K562 (cell line): ENCODE data around the gene SP6. TPM values are rescaled to one million over a fixed set of nuclear protein-coding genes. Genes with fewer than 3 reads are reported as not detected.

ENCODE experiments used
- CCAR2 ChIP-seq: fragments of 200-400 bp; formaldehyde crosslinking; IDR thresholded peaks from 2 replicates; pipeline ENCODE4 v1.6.1; 2017; ENCODE audit warnings: mild to moderate bottlenecking, low read depth, low read length
- FOXP1 ChIP-seq: sonication (generic); formaldehyde crosslinking; IDR thresholded peaks from 2 replicates; pipeline ENCODE4 v1.8.0; 2022; ENCODE audit warnings: mild to moderate bottlenecking, missing genetic modification reagents
- GABPA ChIP-seq: fragments of 200-800 bp; sonication (Bioruptor generic); conservative IDR thresholded peaks from 2 replicates; pipeline ENCODE4 v1.6.1; 2016; ENCODE audit warnings: low read depth, missing genetic modification characterization, missing compliant biosample characterization
- KDM4B ChIP-seq, 2 experiments: fragments of 450-650 bp in 1 of 2; sonication (generic) in 1 of 2; IDR thresholded peaks; 2 replicates each; pipeline ENCODE4 v1.6.1; 2016 to 2017; ENCODE audit warnings: borderline replicate concordance in 2 of 2, antibody characterized with exemption in 1 of 2, low read depth in 1 of 2, mild to moderate bottlenecking in 1 of 2
- MAFK ChIP-seq: IDR thresholded peaks from 2 replicates; pipeline ENCODE4 v1.6.1; 2011; ENCODE audit warnings: low read length, improper control_type of control experiment
- NCOA4 ChIP-seq: fragments of 450-650 bp; IDR thresholded peaks from 2 replicates; pipeline ENCODE4 v1.6.1; 2018; ENCODE audit warnings: mild to moderate bottlenecking; ENCODE audit not compliant: partially characterized antibody
- NR2C2 ChIP-seq, 2 experiments: fragments of 200-800 bp in 1 of 2; sonication (Bioruptor generic) in 1 of 2; sonication (generic) in 1 of 2; formaldehyde crosslinking in 1 of 2; IDR thresholded peaks; 2 replicates each; pipeline versions ENCODE4 v1.6.1 to v1.8.0; 2016 to 2022; ENCODE audit warnings: mild to moderate bottlenecking in 1 of 2, missing compliant biosample characterization in 1 of 2, missing genetic modification characterization in 1 of 2, missing genetic modification reagents in 1 of 2
- OTX1 ChIP-seq: fragments of 450-650 bp; formaldehyde crosslinking; IDR thresholded peaks from 2 replicates; pipeline ENCODE4 v1.4.0; 2022; ENCODE audit warnings: mild to moderate bottlenecking
- PRPF4 ChIP-seq: fragments of 200-400 bp; formaldehyde crosslinking; IDR thresholded peaks from one replicate; pipeline ENCODE4 v1.6.1; 2017; ENCODE audit warnings: low read length, low read depth, mild to moderate bottlenecking; ENCODE audit not compliant: insufficient read depth, poor library complexity, severe bottlenecking
- STAG1 ChIP-seq: sonication (generic); formaldehyde crosslinking; IDR thresholded peaks from 2 replicates; pipeline ENCODE4 v1.5.0; 2020; ENCODE audit warnings: missing genetic modification reagents, borderline replicate concordance
- TEAD4 ChIP-seq, 2 experiments: sonication (generic) in 1 of 2; formaldehyde crosslinking in 1 of 2; IDR thresholded peaks; 2 replicates each; pipeline versions ENCODE4 v1.6.1 to v1.8.0; 2012 to 2022; ENCODE audit warnings: borderline replicate concordance in 1 of 2, inconsistent platforms in 1 of 2, low read length in 1 of 2, mild to moderate bottlenecking in 1 of 2, missing genetic modification reagents in 1 of 2
- polyA plus RNA-seq, 8 experiments: library from polyadenylated mRNA; depleted of rRNA in 4 of 8; stranded (reverse) in 5 of 8; unstranded in 3 of 8; fragments of >200 nt; fragmentation: Nextera tagmentation in 2 of 8; fragmentation: Illumina TruSeq in 1 of 8; extraction: Ambion mirVana in 2 of 8; extraction: Trizol in 1 of 8; gene quantifications; 2 replicates each; pipeline versions ENCODE4 v1.2.1 to v1.2.3, GENCODE V29; 2011 to 2014; ENCODE audit warnings: inconsistent platforms in 1 of 8, missing spikeins in 1 of 8
- total RNA-seq, 7 experiments: library from RNA; depleted of rRNA in 6 of 7; stranded (reverse); fragments of >200 nt in 6 of 7; fragmentation: Illumina TruSeq in 2 of 7; extraction: Trizol in 2 of 7; gene quantifications; 2 replicates each; pipeline versions ENCODE4 v1.2.1 to v1.2.3, GENCODE V29; 2011 to 2021; ENCODE audit warnings: low replicate concordance in 1 of 7
- TF ChIP-seq, protein P1 (sequence below): fragments of 450-650 bp; conservative IDR thresholded peaks from 2 replicates; pipeline ENCODE4 v1.6.1; 2016; ENCODE audit warnings: missing genetic modification characterization, low read depth, mild to moderate bottlenecking, missing compliant biosample characterization, moderate library complexity
- TF ChIP-seq, protein P2 (sequence below): fragments of 200-800 bp; sonication (Bioruptor generic); IDR thresholded peaks from 2 replicates; pipeline ENCODE4 v1.6.1; 2017; ENCODE audit warnings: missing genetic modification characterization, missing compliant biosample characterization
- TF ChIP-seq, protein P3 (sequence below): sonication (generic); formaldehyde crosslinking; IDR thresholded peaks from 2 replicates; pipeline ENCODE4 v1.8.0; 2022; ENCODE audit warnings: missing genetic modification reagents, mild to moderate bottlenecking, borderline replicate concordance
- TF ChIP-seq, protein P4 (sequence below): sonication (generic); formaldehyde crosslinking; IDR thresholded peaks from 2 replicates; pipeline ENCODE4 v1.8.0; 2022; ENCODE audit warnings: missing genetic modification reagents, mild to moderate bottlenecking, borderline replicate concordance
- TF ChIP-seq, protein P5 (sequence below), 2 experiments: IDR thresholded peaks; 2 replicates each; pipeline ENCODE4 v1.6.1; 2011; ENCODE audit warnings: borderline replicate concordance in 1 of 2, control low read depth in 1 of 2, low read depth in 1 of 2, low read length in 1 of 2, mild to moderate bottlenecking in 1 of 2, mixed read lengths in 1 of 2, moderate library complexity in 1 of 2; ENCODE audit not compliant: insufficient read depth in 1 of 2, insufficient read length in 1 of 2, poor library complexity in 1 of 2, severe bottlenecking in 1 of 2; ENCODE audit errors: extremely low read depth in 1 of 2

Gene SP6
- total and polyA plus RNA-seq, 9 of the 15 experiments (the other 6 are each of a cell fraction or from before 2014, with no cell fraction given), result 0.11 to 7.9 (median 2.2) TPM

DNA sequence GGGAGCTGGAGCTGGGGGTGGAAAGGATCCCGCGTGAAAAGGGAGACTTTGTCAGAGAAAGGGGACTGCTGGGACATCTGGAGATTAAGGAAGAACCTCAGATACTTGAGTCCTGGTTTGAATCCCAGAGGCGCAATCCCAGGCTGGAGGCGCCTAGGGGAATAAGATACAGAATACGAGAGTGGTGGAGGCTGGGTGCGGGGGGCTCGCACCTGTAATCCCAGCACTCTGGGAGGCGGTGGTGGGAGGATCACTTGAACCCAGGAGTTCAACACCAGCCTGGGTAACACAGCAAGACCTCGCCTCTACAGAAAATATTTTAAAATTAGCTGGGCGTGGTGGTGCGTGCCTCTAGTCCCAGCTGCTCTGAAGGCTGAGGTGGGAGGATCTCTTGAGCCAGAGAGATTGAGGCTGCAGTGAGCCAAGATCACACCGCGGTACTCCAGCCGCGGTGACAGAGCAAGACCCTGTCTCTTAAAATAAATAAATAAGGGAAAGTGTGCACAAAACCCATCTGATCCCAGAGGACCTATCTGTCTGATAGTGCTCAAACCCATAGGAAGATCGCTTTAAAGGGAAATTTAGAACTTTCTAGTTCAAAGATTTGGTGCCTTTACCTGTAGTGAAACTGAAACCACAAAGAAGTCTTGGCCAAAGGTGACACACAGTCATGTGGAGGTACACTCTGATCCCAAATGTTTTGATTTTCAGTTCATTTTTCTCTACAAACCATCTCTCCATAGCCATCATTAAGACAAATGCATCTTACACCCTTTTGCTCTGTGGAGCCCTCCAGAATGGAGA lies 9.3 kb downstream of the SP6 start (continued):
- TF ChIP-seq, protein P1, sequence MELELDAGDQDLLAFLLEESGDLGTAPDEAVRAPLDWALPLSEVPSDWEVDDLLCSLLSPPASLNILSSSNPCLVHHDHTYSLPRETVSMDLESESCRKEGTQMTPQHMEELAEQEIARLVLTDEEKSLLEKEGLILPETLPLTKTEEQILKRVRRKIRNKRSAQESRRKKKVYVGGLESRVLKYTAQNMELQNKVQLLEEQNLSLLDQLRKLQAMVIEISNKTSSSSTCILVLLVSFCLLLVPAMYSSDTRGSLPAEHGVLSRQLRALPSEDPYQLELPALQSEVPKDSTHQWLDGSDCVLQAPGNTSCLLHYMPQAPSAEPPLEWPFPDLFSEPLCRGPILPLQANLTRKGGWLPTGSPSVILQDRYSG (tag), result no peak
- TF ChIP-seq, protein P2, sequence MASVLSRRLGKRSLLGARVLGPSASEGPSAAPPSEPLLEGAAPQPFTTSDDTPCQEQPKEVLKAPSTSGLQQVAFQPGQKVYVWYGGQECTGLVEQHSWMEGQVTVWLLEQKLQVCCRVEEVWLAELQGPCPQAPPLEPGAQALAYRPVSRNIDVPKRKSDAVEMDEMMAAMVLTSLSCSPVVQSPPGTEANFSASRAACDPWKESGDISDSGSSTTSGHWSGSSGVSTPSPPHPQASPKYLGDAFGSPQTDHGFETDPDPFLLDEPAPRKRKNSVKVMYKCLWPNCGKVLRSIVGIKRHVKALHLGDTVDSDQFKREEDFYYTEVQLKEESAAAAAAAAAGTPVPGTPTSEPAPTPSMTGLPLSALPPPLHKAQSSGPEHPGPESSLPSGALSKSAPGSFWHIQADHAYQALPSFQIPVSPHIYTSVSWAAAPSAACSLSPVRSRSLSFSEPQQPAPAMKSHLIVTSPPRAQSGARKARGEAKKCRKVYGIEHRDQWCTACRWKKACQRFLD (CRISPR knock-in tag), result 0 out of 2 replicates have a peak, but pooled peaks have one; percentile 29
- TF ChIP-seq, protein P3, sequence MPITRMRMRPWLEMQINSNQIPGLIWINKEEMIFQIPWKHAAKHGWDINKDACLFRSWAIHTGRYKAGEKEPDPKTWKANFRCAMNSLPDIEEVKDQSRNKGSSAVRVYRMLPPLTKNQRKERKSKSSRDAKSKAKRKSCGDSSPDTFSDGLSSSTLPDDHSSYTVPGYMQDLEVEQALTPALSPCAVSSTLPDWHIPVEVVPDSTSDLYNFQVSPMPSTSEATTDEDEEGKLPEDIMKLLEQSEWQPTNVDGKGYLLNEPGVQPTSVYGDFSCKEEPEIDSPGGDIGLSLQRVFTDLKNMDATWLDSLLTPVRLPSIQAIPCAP (CRISPR knock-in tag), result no peak
- TF ChIP-seq PRPF4, result no peak
- TF ChIP-seq, protein P4, sequence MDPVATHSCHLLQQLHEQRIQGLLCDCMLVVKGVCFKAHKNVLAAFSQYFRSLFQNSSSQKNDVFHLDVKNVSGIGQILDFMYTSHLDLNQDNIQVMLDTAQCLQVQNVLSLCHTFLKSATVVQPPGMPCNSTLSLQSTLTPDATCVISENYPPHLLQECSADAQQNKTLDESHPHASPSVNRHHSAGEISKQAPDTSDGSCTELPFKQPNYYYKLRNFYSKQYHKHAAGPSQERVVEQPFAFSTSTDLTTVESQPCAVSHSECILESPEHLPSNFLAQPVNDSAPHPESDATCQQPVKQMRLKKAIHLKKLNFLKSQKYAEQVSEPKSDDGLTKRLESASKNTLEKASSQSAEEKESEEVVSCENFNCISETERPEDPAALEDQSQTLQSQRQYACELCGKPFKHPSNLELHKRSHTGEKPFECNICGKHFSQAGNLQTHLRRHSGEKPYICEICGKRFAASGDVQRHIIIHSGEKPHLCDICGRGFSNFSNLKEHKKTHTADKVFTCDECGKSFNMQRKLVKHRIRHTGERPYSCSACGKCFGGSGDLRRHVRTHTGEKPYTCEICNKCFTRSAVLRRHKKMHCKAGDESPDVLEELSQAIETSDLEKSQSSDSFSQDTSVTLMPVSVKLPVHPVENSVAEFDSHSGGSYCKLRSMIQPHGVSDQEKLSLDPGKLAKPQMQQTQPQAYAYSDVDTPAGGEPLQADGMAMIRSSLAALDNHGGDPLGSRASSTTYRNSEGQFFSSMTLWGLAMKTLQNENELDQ (CRISPR knock-in tag), result no peak
- TF ChIP-seq KDM4B (IDR thresholded peaks at IDR 0.05; ENCODE audit: borderline replicate concordance in 2 of 2, low read depth in 1 of 2), result 0 out of 4 replicates have a peak, but pooled peaks of 1 of the 2 experiments have one; percentile 39
- no peak for TF ChIP-seq STAG1 (CRISPR knock-in tag)
- TF ChIP-seq FOXP1 (CRISPR knock-in tag), result 0 out of 2 replicates have a peak, but pooled peaks have one; percentile 11
- TF ChIP-seq TEAD4 (IDR thresholded peaks at IDR 0.05; ENCODE audit: low read length), result no peak
- no peak for TF ChIP-seq TEAD4 (CRISPR knock-in tag; IDR thresholded peaks at IDR 0.05; ENCODE audit: borderline replicate concordance)
- no peak; the same call in 1 of the 2 replicates for TF ChIP-seq NR2C2 (CRISPR knock-in tag; IDR thresholded peaks at IDR 0.05)
- peak; percentile 94 for TF ChIP-seq NR2C2 (tag; IDR thresholded peaks at IDR 0.05)
- TF ChIP-seq, protein P5, sequence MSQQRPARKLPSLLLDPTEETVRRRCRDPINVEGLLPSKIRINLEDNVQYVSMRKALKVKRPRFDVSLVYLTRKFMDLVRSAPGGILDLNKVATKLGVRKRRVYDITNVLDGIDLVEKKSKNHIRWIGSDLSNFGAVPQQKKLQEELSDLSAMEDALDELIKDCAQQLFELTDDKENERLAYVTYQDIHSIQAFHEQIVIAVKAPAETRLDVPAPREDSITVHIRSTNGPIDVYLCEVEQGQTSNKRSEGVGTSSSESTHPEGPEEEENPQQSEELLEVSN (IDR thresholded peaks at IDR 0.05; ENCODE audit: borderline replicate concordance in 1 of 2, extremely low read depth in 1 of 2, insufficient read depth in 1 of 2, insufficient read length in 1 of 2, low read depth in 1 of 2, low read length in 1 of 2, poor library complexity in 1 of 2, severe bottlenecking in 1 of 2), result no peak
- TF ChIP-seq MAFK, result no peak
- TF ChIP-seq GABPA (tag), result peak; percentile 62
- TF ChIP-seq OTX1, result no peak
- no peak for TF ChIP-seq CCAR2
- no peak for TF ChIP-seq NCOA4
